ENCODE results near the gene ZNF598.

The ZNF598 gene

DNA sequence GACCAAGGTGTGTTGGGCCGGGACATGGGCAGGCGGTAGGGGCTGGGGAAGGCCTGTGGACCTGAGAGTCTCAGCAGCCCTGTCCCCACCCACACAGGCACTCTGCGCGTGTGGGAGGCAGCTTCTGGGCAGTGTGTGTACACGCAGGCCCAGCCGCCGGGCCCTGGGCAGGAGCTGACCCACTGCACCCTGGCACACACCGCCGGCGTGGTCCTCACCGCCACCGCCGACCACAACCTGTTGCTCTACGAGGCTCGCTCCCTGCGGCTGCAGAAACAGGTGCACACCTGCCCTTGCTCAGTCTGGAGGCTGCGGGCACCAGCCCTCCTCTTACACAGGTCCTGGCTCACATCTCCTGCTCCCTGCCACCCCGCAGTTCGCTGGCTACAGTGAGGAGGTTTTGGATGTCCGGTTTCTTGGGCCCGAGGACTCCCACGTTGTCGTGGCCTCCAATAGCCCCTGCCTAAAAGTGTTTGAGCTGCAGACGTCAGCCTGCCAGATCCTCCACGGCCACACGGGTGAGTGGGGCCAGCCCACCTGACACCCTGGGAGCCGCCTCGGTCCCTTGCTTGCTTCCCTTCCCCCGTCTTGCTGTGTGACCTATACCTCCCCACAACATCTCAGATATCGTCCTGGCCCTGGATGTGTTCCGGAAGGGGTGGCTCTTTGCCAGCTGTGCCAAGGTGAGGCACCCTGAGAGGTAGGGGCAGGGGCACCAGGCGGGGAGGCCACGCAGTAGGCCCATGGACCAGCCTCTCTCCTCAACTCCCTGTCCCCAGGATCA is 34.0 kb downstream of the ZNF598 start:
- no peak overlapping the region for H3K27ac ChIP-seq
- TF ChIP-seq CTCF (IDR thresholded peaks at IDR 0.05) (no peak), ZFX (IDR thresholded peaks at IDR 0.05; ENCODE audit: borderline replicate concordance) (no peak)

DNA sequence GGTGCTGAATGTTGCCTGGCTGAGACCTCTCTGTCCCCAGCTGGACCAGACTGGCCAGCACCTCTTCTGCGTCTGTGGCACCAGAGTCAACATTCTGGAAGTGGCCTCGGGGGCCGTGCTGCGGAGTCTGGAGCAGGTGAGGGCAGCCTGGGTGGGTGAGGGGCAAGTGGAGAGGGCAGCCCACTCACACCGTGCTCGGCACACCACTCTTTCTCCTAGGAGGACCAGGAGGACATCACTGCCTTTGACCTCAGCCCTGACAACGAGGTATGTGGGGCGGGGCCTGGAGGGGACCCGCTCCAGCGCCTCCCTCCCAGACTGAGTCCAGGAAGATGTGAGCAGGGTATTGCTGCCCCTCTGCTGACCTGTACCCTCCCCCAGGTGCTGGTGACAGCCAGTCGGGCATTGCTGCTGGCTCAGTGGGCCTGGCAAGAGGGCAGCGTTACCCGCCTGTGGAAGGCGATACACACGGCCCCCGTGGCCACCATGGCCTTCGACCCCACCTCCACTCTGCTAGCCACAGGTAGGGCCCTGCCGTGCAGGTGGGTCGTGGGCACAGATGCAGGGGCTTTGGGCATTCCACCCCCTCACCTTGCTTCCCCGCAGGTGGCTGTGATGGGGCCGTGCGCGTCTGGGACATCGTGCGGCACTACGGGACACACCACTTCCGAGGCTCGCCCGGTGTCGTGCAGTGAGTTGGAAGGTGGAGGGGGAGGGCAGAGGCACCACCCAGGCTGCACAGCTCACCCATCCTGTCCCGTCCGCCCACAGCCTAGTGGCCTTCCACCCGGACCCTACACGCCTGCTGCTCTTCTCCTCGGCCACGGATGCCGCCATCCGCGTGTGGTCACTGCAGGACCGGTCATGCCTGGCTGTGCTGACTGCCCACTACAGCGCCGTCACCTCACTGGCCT is 35.2 kb downstream of the ZNF598 start:
- no peak overlapping the region for H3K27ac ChIP-seq
- TF ChIP-seq CTCF (IDR thresholded peaks at IDR 0.05), result no peak
- no peak for TF ChIP-seq ZFX (IDR thresholded peaks at IDR 0.05; ENCODE audit: borderline replicate concordance)

- H3K27ac ChIP-seq, result peak overlapping the region; percentile 93; the same call in 1 of the 2 replicates
- TF ChIP-seq CTCF (IDR thresholded peaks at IDR 0.05), result no peak
- TF ChIP-seq ZFX (IDR thresholded peaks at IDR 0.05; ENCODE audit: borderline replicate concordance), result no peak
Measured at GRCh38 chr16:1973461-1974156, 36.0 kb downstream of the ZNF598 start.

DNA sequence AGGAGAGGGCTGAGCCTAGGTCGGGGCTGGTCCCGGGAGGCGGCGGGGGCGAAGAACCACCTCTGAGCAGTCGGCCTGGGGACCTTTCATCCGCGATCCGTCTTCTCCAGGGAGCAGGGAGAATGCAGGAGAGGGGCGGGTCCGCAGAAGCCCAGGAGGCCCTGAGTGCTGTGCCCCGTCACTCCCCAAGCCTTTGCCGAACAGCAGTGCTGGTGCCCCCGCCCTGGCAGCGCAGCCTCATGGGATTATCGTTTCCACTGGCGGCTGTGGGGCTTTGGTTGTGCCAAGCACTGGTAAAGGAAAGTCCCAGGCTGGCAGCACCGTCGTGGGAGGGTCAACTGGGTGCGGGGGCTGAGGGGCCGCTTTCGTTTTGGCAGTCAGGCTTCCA is 37.1 kb downstream of the ZNF598 start:
- H3K27ac ChIP-seq, result peak overlapping the region; percentile 93
- TF ChIP-seq CTCF (IDR thresholded peaks at IDR 0.05) (no peak), ZFX (IDR thresholded peaks at IDR 0.05; ENCODE audit: borderline replicate concordance) (no peak)

DNA sequence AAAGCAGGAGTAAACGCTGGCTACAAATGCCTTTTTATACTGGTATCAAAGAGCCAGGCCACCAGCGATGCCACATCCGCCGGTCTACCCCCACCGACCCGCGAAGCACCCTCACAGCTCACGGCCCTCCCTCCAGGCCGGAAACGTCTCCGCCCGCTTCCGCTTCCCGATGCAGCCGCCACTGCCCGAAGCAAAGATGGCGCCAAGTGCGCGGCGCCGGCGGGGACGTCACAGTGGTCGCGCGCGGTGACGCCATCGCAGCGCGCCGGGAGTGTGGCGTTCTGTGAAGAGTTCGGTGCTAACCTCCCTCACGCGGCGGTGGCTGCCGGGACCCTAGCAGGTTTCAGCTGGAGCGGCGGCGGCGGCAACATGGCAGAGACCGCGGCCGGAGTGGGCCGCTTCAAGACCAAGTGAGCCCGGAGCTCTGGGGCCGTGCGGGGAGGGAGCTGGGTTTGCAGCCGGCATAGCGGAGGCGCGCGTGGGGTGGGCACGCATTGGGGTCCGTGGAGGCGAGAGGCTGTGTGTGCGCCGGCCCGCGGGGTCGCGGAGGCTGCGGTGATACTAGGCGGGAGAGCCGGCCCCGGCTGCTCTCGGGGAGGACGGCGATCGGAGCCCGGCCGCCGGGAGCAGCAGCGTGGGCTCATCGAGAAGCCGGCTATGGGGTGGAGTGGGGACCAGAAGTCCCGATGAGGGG is 37.7 kb downstream of the ZNF598 start, which contains the start of gene TBL3:
TSS of gene TBL3 (plus strand) at position 258 of the 694 bp plus-strand sequence. CDS start at position 370, 112 bp downstream.
- peak within 1 kb of the TSS; percentile 93 for H3K27ac ChIP-seq

More for the DNA sequence above, 37.7 kb downstream of the ZNF598 start, which contains the start of gene TBL3:
- TF ChIP-seq CTCF (IDR thresholded peaks at IDR 0.05) (no peak), ZFX (IDR thresholded peaks at IDR 0.05; ENCODE audit: borderline replicate concordance) (no peak)

All from 22Rv1 (cell line).